Measurements from ENCODE around the gene RXRA.
A peak's percentile ranks its signal among the peaks of the same experiment; 100 is the strongest.

Gene RXRA

GRCh38 chr9:134355561-134356279 is 29.5 kb downstream of the RXRA start:
- no peak for DNase-seq

GRCh38 chr9:134356496-134357470 is 30.5 kb downstream of the RXRA start:
- no peak for DNase-seq

- DNase-seq = no peak
Observed at GRCh38 chr9:134357631-134358025, 31.4 kb downstream of the RXRA start.

- DNase-seq = no peak
Observed at GRCh38 chr9:134358026-134358661, 31.9 kb downstream of the RXRA start.

- DNase-seq = no peak
Observed at GRCh38 chr9:134358662-134359319, 32.5 kb downstream of the RXRA start.

- no peak for DNase-seq
Observed at GRCh38 chr9:134359493-134360179, 33.4 kb downstream of the RXRA start.

- no peak for DNase-seq
Observed at GRCh38 chr9:134360180-134360759, 34.0 kb downstream of the RXRA start.

GRCh38 chr9:134360897-134361296 is 34.6 kb downstream of the RXRA start:
- no peak for DNase-seq

GRCh38 chr9:134361426-134361825 is 35.2 kb downstream of the RXRA start:
- DNase-seq = no peak

- DNase-seq = no peak
Observed at GRCh38 chr9:134361843-134362414, 35.7 kb downstream of the RXRA start.

- no peak for DNase-seq
Observed at GRCh38 chr9:134363450-134363849, 37.2 kb downstream of the RXRA start.

- DNase-seq = no peak
Observed at GRCh38 chr9:134364391-134365114, 38.3 kb downstream of the RXRA start.

- no peak for DNase-seq
Observed at GRCh38 chr9:134365115-134365596, 38.9 kb downstream of the RXRA start.

GRCh38 chr9:134365791-134366222 is 39.6 kb downstream of the RXRA start:
- DNase-seq = peak; percentile 66

GRCh38 chr9:134366223-134367031 is 40.2 kb downstream of the RXRA start:
- peak; percentile 90 for DNase-seq

- DNase-seq = no peak
Observed at GRCh38 chr9:134367061-134367460, 40.8 kb downstream of the RXRA start.

- DNase-seq = no peak
Observed at GRCh38 chr9:134367791-134368490, 41.7 kb downstream of the RXRA start.

- no peak for DNase-seq
Observed at GRCh38 chr9:134368571-134368970, 42.3 kb downstream of the RXRA start.
